C4-2B (cell line): ENCODE results near the gene SPECC1L.

Experiments used
- CTCF ChIP-seq: fragments of 450-650 bp; conservative IDR thresholded peaks from 2 replicates; pipeline ENCODE4 v1.5.1; 2017; ENCODE audit warnings: mild to moderate bottlenecking
- ZFX ChIP-seq: fragments of 450-650 bp; IDR thresholded peaks from 2 replicates; pipeline ENCODE4 v1.6.1; 2017

- TF ChIP-seq CTCF: no peak
- no peak for TF ChIP-seq ZFX
These were observed 183.2 kb downstream of the SPECC1L start for GRCh38 chr22:24453853-24454252.
